ENCODE results near the gene PLCB2.
A peak's percentile ranks its signal among the peaks of the same experiment; 100 is the strongest.

The PLCB2 gene

DNA sequence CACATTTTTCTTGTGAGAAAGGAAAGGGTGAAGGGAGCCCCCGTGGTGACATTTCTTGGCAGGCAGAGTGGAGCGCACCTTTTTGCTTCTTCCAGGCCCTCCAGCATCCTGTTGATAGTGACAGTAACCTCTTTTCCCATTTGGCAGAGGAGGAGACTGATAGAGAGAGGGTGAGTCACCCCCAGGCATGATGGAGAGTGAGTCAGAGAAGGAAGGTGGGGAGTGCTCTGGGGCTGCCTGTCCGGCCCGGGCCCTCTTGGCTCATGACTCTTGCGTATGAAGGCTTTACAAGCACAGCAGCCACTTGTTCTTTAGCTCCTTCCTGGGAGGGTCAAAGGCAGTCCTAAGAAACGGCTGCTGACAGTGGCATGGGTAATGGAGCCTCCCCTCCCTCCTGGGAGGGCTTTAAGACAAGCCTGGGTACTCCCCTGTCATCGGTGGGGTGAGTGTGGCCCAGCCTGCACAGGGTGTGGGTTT is 40.9 kb downstream of the PLCB2 start:
- DNase-seq: peak; percentile 94

DNA sequence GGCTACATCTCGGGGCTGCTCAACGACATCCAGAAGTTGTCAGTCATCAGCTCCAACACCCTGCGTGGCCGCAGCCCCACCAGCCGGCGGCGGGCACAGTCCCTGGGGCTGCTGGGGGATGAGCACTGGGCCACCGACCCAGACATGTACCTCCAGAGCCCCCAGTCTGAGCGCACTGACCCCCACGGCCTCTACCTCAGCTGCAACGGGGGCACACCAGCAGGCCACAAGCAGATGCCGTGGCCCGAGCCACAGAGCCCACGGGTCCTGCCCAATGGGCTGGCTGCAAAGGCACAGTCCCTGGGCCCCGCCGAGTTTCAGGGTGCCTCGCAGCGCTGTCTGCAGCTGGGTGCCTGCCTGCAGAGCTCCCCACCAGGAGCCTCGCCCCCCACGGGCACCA is 41.9 kb downstream of the PLCB2 start:
- no peak for DNase-seq

DNA sequence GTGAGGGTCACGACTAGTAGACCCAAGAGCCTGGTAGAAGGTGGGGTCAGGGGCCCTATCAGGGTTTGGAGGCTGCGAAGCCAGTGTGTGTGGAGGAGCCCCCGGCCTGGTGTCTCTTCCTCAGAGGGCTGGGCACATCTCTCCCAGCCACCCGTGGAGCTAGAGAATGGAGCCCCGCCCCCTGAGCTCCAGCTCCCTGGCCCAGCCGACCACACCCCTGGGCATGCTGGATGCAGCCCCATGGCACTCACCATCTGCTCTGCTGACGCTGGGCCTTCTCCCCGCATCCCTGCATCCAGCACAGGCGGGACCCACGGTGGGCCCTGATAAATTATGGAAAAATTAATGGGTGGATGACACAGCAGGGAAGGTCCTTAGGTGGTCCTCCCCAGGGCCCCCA is 42.4 kb downstream of the PLCB2 start:
- DNase-seq: no peak

DNA sequence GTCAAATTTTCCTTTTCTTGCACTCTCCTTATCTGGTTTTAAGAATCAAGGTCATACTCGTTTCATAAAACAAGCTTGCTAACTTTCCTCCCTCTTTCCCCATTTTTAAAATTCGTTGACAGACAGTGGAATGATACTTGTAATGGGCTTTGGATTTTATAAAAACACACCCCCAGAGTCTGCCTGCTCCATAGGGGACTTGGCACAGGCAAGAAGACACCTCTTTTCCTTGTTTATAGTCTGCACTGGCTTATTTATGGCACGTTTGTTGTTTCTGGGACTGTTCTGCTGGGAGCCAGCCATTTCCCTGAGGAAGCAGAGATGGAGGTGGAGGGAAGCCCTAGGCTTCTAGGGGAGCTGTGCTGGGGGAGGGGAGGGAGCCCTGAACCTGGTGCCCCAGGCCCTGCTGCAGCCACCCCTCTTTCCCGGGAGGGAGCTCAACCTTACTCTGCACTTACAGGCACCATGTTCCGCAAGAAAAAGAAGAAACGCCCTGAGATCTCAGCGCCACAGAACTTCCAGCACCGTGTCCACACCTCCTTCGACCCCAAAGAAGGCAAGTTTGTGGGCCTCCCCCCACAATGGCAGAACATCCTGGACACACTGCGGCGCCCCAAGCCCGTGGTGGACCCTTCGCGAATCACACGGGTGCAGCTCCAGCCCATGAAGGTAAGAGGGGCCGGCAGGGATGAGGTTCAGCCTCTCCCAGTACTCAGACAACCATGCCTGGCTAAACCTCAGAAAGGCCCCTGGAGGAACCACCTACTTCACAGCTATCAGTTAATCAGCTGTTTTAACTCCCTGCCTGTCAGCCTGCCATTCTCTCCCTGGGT is 43.2 kb downstream of the PLCB2 start:
- DNase-seq: no peak

DNA sequence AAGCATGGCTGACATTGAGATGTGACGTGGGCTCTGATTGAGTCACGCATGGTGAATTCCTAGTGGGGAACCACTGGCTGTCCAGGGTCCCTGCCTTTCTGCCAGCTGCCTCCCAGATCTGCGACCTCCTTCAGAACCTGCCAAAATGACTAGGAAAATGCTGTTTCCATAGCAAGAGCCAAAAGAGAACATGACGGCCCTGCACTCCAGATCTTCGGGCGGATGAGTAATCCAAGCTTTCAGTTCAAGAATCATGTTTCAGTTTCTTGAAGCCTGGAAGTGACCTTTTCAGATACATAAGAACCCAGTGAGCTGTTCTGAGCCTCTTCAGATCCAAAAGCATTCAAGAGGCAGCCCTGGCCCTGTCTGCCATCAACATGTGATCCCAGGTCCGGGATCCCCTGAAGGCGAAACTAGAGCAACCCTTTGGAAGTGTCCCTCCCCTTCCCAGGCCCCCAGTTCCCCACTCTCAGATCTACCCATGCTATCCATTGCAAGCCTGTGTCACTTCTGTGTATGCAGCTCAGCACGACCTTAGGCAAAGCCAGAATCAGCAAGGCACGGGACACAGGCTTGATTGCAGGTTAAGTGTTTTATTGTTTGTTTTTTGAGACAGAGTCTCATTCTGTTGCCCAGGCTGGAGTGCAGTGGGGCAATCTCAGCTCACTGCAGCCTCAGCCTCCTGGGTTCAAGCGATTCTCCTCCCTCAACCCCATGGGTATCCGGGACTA is 44.5 kb downstream of the PLCB2 start:
- peak; percentile 49 for DNase-seq

DNA sequence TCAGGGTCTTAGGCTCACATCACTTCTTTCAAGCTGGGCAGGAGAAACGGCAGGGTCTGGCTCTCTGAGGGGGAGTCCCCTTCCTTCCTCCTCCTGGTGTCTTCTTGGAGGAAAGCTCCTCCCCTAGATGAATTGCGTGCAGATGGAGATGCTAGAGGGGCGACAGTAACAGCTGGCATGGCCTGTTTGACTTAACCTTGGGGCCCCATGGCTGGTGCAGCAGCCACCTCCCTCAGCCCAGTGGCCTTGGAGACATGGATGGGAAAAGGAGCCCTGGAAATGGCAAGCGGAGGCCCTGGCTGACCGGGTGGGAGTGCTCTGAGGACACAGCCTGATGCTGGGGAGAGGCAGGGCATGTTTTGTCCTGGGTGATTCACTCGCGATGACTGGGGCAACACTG is 48.7 kb downstream of the PLCB2 start:
- no peak for DNase-seq

DNA sequence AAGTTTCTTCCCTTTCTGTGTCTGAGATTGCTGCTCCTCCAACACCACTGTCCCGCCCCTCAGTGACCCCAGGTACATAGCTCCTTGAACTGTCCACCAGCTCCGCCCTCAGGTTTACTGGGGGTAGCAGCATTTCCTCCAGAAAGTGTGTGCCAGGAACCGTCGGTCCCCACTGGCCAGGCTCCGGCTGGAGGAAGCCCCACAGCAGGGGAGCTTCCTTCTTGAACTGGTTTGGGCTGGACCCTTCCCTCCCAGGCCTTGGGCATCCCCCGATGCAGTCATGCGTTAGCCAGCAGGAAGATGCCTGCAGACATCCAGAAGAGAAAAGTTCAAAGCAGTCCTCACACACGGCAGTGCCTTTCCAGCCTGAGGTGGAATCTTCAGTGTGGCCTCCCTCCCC is 49.2 kb downstream of the PLCB2 start:
- no peak for DNase-seq

DNA sequence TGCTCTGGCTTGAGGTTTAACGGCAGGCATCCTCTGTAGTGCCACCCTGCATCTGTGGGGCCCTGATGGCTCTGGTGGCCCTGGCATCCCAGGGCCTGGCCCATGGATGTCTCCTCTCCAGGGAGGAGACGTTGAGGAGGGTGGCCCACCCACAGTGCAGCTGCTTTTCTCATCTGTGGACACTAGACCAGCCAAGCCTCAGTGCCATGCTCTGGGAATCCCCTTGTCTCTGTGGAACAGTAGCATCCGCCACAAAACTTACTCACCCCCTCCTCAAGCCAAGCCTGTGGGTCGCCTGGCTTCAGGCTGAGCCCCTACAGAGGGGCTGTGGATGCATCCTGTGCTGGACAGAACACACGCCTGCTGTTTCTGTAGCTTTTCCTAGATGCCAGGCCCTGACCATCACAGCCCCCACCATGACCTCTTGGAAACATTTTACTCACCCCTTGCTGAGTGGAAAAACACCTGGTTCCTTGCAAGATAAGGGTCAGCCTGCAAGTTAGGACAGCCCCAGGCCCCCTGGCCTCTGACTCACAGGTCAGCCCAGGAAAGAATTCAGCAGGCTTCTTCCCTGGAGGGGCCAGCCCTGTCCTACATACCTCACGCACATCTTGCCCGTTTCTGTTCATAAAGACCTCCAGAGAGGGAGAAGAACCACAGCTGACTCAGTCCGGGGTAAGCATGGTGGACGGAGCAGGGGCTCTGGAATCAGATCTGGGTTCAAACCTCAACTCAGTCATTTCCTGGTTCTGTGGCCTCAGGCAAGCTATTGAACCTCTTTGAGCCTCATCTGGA is 49.9 kb downstream of the PLCB2 start:
- DNase-seq: no peak

DNA sequence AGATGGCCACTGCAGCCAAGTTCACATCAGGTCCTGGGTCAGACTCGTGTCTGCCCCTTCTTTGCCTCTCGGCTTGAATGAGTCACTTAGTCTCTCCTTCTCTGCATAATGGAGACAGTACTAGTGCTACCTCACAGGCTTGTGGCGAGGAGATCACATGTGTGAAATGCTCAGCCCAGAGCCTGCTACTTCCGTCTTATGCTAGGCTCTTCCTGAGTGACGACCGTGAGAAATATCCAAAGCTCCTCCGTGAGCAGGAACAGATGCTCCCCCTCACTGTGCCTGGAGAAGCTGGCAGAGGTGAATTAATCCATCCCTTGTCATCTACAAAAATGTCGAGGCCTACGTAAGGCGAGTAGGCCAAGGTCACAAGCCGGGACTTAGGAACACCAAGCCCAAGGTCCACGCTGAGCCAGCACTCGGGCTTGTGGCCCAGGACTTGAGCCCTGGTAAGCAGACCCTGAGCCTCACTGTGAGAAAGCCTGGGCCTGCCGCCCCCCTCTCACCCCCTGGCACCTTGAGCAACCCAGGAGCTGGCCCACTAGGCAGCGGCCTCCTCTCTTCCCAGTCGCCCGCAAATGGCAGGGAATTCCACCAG is 51.0 kb downstream of the PLCB2 start:
- DNase-seq: peak; percentile 78

DNA sequence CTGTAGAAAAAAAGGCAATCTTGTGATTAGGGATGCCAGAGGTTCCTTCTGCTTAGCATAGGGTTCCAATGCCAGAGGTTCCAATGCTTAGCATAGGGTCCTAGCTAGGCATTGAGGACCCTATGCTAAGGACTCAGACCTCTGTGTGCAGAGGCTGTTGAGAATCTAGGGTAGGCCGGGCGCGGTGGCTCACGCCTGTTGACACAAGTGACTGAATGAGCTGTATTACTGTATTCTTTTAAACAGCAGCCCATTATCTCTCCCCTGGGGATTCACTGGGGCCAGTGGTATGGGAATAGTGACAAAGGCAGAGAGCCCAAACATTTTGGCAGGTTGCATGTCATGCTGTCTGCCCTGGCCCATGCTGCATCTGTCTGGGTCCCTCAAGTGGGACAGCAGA is 52.7 kb downstream of the PLCB2 start:
- no peak for DNase-seq

DNA sequence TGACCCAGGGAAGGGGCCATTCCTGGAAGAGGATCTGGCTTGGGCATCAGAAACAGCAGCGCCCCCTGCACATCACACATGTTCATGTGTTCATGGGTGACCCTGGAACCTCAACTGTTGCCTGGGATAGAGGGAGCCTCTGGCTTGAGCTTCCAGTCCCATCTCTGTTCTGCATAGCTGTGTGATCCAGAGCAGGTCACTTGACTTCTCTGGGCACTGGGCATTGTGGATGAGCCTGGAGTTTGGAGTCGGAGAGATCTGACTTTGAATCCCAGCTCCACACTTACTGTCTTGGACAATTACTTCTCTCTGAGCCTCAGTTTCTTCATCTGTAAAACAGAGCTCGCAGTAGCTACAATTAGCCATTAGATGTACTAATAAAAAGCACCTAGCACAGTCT is 53.3 kb downstream of the PLCB2 start:
- DNase-seq: no peak

DNA sequence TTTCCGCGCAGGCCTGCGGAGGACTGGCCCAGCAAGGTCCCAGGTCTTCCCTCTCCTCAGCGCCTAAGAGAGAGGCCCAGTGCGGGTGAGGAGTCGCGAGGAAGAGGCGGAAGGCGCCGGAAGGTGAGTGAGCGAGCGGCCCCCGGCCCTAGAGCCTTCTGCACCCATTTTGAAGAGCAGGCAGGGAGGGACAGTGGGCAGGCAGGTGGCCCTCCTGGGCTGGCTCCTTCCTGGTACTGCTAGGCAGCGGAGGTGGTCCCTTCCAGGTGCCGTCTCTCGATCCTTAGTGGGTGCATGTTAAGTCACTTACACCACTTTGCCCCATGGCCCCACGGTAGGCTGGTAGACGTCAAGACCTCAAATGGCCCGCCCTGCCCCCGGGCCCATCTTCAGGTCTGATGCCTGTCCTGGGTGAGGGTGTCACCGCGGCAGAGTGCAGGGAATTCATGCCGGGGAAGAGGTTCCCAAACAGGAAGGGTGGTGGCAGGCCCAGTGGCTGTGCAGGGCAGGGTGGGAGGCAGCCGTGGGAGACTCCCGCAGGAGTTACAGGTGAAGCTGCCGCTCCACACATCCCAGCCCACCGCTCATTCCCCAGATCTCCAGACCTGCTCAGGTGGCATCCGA is 54.5 kb downstream of the PLCB2 start:
- no peak for DNase-seq

DNA sequence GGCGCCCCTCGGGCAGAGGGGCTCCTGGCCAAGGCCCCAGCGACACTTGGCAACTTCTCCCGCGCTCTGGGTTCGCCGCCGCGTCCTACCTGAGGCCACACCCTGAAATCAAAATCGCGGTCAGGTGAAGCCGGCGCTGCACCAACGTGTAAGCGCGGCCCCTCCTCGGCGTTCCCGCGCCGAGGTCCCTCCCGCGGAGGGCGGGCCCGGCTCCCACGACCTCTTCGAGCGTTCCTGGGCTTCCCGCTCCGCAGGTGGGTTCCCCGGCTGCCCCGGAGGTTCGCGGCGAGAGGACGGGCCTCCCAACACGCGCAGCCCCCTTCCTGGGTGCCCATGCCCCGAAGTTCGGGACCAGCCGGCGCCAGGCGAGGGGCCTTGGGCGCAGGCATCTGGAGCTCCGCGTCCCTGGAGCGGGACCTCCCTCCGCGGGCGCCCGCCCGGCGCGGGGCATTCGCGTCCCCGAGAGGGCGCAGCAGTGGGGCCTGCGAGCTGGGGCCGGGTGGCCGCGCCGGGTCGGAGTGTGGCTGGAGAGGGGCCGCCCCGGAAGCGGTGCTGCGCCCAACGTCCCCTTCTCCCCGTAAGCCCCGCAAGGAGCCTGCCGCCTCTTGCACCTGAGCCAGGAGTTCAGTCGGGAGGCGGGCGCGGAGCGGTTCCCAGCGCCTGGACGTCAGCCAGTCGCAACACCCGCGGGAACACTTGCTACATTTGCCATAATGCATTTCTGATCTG is 55.1 kb downstream of the PLCB2 start:
- no peak for DNase-seq

DNA sequence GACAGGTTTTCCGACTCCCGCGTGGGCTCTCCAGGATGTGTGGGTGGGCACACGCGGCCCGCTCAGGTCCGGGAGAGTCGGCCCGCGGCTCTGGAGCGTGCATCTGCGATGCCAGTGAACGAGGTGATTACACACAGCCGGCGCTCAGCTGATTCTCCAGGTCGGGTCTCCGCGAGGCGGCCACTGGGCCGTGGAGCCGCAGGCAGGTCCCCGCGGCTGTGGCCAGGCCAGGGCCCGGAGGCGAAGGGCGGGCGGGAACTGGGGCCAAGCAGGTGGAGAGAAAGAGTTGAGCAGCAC is 55.6 kb downstream of the PLCB2 start:
- no peak for DNase-seq

DNA sequence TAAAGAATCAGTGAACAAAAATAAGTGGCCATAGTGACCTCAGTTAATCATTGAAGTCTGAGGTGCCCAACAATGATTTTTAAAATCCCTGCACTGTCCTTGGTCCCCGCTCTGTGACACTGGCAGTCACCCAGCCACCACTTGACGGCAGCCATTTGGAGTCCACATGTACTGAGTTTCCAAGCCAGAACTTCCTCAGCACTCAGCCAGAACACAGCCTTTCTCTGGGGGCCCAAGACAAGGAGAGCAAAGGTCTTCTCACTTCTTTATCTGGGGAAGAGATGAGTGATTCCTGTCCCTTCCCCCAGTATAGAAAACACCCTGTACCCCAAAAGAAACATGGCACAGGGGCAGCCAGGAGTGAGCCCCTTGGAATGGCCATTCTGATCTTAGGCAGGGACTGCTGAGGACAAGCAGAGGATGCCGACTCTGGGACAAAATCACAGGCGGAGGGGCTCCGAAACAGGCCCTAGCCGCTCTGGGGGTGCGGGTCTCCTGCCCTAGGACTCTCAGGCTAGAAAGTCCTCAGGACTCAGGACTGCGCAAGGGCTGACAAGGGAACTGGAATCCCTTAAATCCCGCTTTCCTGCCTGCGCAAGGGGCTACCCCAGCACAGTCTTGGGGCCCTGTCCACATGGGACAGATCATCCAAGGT is 56.1 kb downstream of the PLCB2 start:
- no peak for DNase-seq

DNA sequence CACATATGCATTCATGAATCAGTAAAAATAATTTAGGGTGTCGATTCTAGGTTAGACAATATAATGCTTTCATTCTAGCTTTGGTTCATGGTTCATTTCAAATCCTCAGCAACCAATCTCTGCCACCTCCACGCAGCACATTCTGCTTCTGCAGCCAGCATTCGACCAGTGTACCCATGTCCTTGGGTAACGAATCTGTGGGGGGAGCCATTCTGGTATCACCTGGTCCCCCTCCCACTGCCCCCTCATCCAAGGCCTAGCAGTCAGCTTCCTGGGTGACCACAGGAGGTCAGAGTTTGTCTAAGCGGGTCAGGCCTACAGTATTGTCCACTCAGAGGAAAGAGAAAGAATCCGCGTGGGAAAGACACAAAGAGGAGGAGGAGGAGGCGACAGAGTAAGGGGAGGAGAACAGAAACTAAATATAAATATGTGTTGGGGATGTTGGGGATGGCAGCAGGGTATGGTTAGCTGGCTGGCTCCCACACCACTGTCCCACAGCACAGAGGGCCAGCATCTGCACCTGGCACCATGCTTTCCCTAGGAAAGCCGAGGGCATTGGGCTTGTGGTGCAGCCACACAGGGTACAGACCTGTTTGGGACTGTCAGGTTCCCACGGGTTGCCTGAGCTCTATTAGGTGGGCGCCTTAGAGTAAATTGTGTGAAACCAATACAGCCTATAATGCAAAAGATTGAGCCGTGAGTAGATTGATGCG is 56.8 kb downstream of the PLCB2 start:
- no peak for DNase-seq

DNA sequence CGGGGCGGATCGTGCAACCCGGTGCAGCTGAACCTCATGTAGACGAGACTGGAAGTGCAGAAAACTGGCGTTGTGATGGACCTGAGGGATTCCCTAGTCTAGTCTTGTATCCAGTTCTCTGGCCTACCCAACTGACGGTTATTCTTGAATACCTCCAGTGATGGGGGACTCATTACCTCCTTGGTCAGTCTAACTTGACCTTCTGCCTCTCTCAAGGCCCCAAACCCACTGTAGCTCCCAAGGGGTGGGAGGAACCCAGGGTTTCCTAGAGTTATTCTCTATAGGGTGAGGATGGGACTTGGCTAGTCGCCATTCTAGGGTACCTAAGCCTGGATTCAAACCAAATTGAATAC is 57.5 kb downstream of the PLCB2 start:
- DNase-seq: no peak

DNA sequence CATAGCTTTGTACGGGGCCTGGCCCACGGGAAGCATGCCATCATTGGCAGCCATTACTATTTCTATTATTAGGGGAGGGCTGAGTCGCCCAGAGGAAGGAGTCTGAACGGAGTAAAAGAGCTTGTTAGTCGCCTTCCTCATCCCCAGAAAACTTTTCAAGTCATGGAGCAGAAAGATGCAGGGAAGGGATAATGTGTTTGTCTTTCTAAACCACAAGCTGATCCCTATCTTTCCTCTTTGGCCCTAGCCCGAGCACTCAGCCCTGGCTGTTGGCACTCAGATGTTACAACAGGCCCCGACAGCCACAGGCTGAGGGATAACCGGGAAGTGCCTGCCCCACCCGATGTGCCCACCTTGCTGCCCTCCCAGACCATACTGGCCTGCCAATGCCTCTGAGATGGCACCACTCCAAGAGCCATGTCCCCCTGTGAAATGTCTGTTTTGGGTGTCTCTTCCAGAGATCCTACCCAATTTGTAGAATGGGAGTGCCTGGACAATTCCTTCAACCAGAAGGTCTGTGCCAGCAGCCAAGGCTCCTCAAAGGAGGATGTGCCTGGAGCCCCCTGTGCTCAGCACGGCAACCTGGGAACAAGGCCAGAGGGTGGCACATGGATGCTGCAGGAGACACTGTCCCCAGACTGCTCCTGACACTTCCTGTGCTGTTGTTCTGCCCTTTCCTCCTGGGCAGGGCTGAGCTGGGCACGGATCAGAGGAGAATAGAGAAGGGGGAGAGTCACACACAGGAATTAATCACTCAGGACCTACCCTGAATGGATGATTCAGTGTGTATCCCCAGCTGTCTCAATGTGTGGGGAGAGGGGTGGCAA is 58.0 kb downstream of the PLCB2 start:
- DNase-seq: peak; percentile 62

DNA sequence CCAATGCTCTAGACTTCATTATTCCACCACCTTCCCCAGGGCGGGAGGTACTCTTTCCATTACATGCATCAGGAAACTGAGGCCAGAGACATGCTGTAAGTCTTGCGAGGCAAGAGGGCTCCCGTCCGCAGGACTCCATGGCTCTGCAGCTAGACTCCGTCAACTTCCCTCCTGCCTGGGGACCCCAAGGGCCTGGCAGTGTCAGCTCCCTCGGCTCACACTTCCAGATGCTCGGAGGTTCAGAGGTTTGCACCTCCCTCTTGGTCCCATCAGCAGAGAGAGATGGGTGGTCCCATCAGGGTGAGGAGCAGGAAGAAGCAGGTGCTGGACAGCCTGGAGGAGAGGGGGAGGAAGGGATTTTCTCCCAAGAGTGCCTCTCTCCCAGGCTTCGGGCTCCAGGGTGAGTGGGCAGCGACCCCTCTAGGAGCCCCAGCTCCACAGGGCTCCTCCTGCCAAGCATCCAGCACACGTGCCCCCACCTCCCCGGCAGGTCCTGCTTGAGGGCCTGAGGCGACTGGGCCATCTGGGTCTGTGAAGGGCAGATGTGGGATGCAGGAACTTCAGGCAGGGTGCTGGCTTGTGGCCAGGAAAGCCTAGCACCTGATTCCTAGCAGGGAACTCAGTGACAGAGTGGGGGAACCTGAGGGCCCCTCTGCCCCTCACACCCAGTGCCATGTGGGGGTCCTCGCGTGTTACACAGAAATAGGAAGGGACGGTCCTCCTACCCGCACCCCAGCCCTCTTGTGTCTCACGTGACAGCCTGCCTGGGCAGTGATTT is 59.5 kb downstream of the PLCB2 start:
- no peak for DNase-seq

All from fibroblast of skin of right biceps (primary cell).